HepG2 (cell line): ENCODE results near the gene LRRIQ4. TPM values are rescaled to one million over a fixed set of nuclear protein-coding genes. Genes with fewer than 3 reads are reported as not detected.

Experiments used
- AKAP8 ChIP-seq: sonication (generic); formaldehyde crosslinking; IDR thresholded peaks from 2 replicates; pipeline ENCODE4 v1.5.1; 2020; ENCODE audit warnings: mild to moderate bottlenecking, missing genetic modification reagents
- ARID5B ChIP-seq: IDR thresholded peaks from 2 replicates; pipeline ENCODE4 v1.4.0; 2020; ENCODE audit warnings: mild to moderate bottlenecking, missing genetic modification reagents
- ATAD3A ChIP-seq: sonication (generic); formaldehyde crosslinking; IDR thresholded peaks from 2 replicates; pipeline ENCODE4 v1.4.0; 2020; ENCODE audit warnings: missing genetic modification reagents
- ATF1 ChIP-seq: IDR thresholded peaks from 2 replicates; pipeline ENCODE4 v1.6.1; 2016; ENCODE audit warnings: mild to moderate bottlenecking, control low read depth
- EEA1 ChIP-seq: sonication (generic); formaldehyde crosslinking; IDR thresholded peaks from 2 replicates; pipeline ENCODE4 v1.5.1; 2020; ENCODE audit warnings: mild to moderate bottlenecking, missing genetic modification reagents, borderline replicate concordance
- HIVEP1 ChIP-seq: sonication (generic); formaldehyde crosslinking; IDR thresholded peaks from 2 replicates; pipeline ENCODE4 v1.4.0; 2020; ENCODE audit warnings: mild to moderate bottlenecking, missing genetic modification reagents
- KAT8 ChIP-seq: IDR thresholded peaks from 2 replicates; pipeline ENCODE4 v1.6.1; 2016; ENCODE audit warnings: missing genetic modification reagents, missing compliant biosample characterization
- KLF12 ChIP-seq: sonication (generic); formaldehyde crosslinking; IDR thresholded peaks from 2 replicates; pipeline ENCODE4 v1.4.0; 2020; ENCODE audit warnings: missing genetic modification reagents, borderline replicate concordance
- KMT2B ChIP-seq: IDR thresholded peaks from 2 replicates; pipeline ENCODE4 v1.6.1; 2016; ENCODE audit warnings: missing genetic modification reagents, missing compliant biosample characterization
- LCORL ChIP-seq, 2 experiments: fragments of 450-650 bp in 1 of 2; sonication (generic) in 1 of 2; formaldehyde crosslinking in 1 of 2; IDR thresholded peaks; 2 replicates each; pipeline versions ENCODE4 v1.5.0 to v1.6.1; 2017 to 2020; ENCODE audit warnings: antibody characterized with exemption in 1 of 2, missing genetic modification reagents in 1 of 2
- MEF2D ChIP-seq: sonication (generic); formaldehyde crosslinking; IDR thresholded peaks from 2 replicates; pipeline ENCODE4 v1.5.1; 2020; ENCODE audit warnings: mild to moderate bottlenecking, missing genetic modification reagents
- NCOR1 ChIP-seq: fragments of 200-600 bp; sonication (generic); IDR thresholded peaks from 2 replicates; pipeline ENCODE4 v1.7.0; 2017; ENCODE audit warnings: antibody characterized with exemption, low read length, borderline replicate concordance
- NFYC ChIP-seq: IDR thresholded peaks from 2 replicates; pipeline ENCODE4 v1.6.1; 2016; ENCODE audit warnings: missing genetic modification reagents, missing compliant biosample characterization
- PHF21A ChIP-seq: sonication (generic); formaldehyde crosslinking; IDR thresholded peaks from 2 replicates; pipeline ENCODE4 v1.5.0; 2020; ENCODE audit warnings: mild to moderate bottlenecking, missing genetic modification reagents
- PITX1 ChIP-seq: sonication (generic); formaldehyde crosslinking; IDR thresholded peaks from 2 replicates; pipeline ENCODE4 v1.5.1; 2020; ENCODE audit warnings: mild to moderate bottlenecking, missing genetic modification reagents
- SIN3A ChIP-seq: IDR thresholded peaks from 2 replicates; pipeline ENCODE4 v1.6.1; 2011; ENCODE audit warnings: low read depth, mild to moderate bottlenecking, control low read depth, low read length, borderline replicate concordance
- SMARCC2 ChIP-seq: fragments of 450-650 bp; IDR thresholded peaks from 2 replicates; pipeline ENCODE4 v1.6.1; 2017; ENCODE audit warnings: antibody characterized with exemption, mild to moderate bottlenecking
- SRY ChIP-seq: sonication (generic); formaldehyde crosslinking; IDR thresholded peaks from 2 replicates; pipeline ENCODE4 v1.8.0; 2022; ENCODE audit warnings: mild to moderate bottlenecking, missing genetic modification reagents
- YEATS2 ChIP-seq: sonication (generic); formaldehyde crosslinking; IDR thresholded peaks from 2 replicates; pipeline ENCODE4 v1.4.0; 2020; ENCODE audit warnings: missing genetic modification reagents, borderline replicate concordance
- ZNF546 ChIP-seq: sonication (generic); formaldehyde crosslinking; conservative IDR thresholded peaks from 2 replicates; pipeline ENCODE4 v1.8.1; 2023; ENCODE audit warnings: mild to moderate bottlenecking, missing genetic modification reagents
- ZNF598 ChIP-seq: sonication (generic); formaldehyde crosslinking; IDR thresholded peaks from 2 replicates; pipeline ENCODE4 v1.5.1; 2020; ENCODE audit warnings: mild to moderate bottlenecking, missing genetic modification reagents, borderline replicate concordance
- ZNF614 ChIP-seq: IDR thresholded peaks from 2 replicates; pipeline ENCODE4 v1.6.1; 2018; ENCODE audit warnings: missing biosample characterization, missing genetic modification reagents, inconsistent platforms, borderline replicate concordance
- polyA plus RNA-seq, 8 experiments: library from polyadenylated mRNA; depleted of rRNA in 3 of 8; stranded (reverse) in 7 of 8; unstranded in 1 of 8; fragments of >200 nt; fragmentation: Illumina TruSeq in 4 of 8; extraction: Trizol in 4 of 8; gene quantifications; 2 replicates each; pipeline versions ENCODE4 v1.2.1 to v1.2.3, GENCODE V29; 2011 to 2016; ENCODE audit warnings: low read depth in 4 of 8, missing spikeins in 1 of 8, mixed read lengths in 1 of 8; ENCODE audit not compliant: insufficient read depth in 1 of 8
- total RNA-seq, 5 experiments: library from RNA; depleted of rRNA; stranded (reverse); fragments of >200 nt; fragmentation: Illumina TruSeq; extraction: Trizol; gene quantifications; 2 replicates each; pipeline ENCODE4 v1.2.3, GENCODE V29; 2016; ENCODE audit warnings: low read depth in 1 of 5
- TF ChIP-seq, protein P1 (sequence below): IDR thresholded peaks from 2 replicates; pipeline ENCODE4 v1.6.1; 2016; ENCODE audit warnings: missing compliant biosample characterization, missing genetic modification reagents, borderline replicate concordance
- TF ChIP-seq, protein P2 (sequence below): sonication (generic); formaldehyde crosslinking; IDR thresholded peaks from 2 replicates; pipeline ENCODE4 v1.4.0; 2020; ENCODE audit warnings: mild to moderate bottlenecking, missing genetic modification reagents

The LRRIQ4 gene
- total and polyA plus RNA-seq, 2 of the 13 experiments (the other 11 are each of a cell fraction or from before 2014, with no cell fraction given), result not detected

DNA sequence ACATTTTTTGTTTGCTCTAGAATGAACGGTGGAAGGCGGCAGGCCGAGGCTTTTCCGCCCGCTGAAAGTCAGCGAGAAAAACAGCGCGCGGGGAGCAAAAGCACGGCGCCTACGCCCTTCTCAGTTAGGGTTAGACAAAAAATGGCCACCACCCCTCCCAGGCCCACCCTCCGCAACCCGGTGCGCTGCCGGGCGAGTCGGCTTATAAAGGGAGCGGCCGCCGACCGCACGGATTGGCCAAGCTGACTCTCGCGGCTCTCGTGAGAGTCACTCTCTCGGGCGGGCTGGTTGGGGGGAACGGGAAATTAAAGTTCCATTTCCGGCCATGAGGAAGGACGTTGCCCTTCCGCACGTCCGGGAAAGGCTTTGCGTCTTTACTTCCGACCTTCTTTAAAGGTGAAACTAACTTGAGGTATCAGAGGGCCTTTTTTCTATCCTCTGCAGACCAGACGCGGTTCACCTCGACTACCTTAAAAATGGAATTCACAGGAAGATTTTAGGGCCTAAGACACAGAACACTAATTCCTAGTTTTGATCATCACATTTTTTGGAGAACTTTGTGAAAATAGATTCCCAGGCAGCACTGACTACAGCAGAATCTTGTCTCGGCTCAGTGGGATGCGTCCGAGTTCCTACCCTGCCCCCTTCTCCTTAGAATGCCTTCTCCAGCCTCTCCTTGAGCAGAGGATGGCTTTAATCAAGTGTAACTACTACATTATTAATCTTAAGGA, 47.6 kb upstream of the LRRIQ4 start, which contains the start of gene TERC (continued):
- peak; percentile 86 for TF ChIP-seq KAT8
- TF ChIP-seq ATF1 (CRISPR knock-in tag), result 0 out of 2 replicates have a peak, but pooled peaks have one; percentile 54
- no peak for TF ChIP-seq AKAP8 (CRISPR knock-in tag)
- no peak for TF ChIP-seq SRY (CRISPR knock-in tag)
- TF ChIP-seq KMT2B, result no peak
- TF ChIP-seq HIVEP1 (CRISPR knock-in tag), result no peak
- TF ChIP-seq YEATS2 (CRISPR knock-in tag), result peak; percentile 59; the same call in 1 of the 2 replicates
- TF ChIP-seq NFYC (CRISPR knock-in tag), result peak; percentile 75
- peak; percentile 35; the same call in 1 of the 2 replicates for TF ChIP-seq PHF21A (CRISPR knock-in tag)
- no peak for TF ChIP-seq ZNF614 (CRISPR knock-in tag)
- TF ChIP-seq MEF2D (CRISPR knock-in tag), result no peak
- no peak for TF ChIP-seq LCORL (IDR thresholded peaks at IDR 0.05)
- TF ChIP-seq LCORL (CRISPR knock-in tag; IDR thresholded peaks at IDR 0.05), result peak; percentile 46; the same call in 1 of the 2 replicates
- TF ChIP-seq, protein P1, sequence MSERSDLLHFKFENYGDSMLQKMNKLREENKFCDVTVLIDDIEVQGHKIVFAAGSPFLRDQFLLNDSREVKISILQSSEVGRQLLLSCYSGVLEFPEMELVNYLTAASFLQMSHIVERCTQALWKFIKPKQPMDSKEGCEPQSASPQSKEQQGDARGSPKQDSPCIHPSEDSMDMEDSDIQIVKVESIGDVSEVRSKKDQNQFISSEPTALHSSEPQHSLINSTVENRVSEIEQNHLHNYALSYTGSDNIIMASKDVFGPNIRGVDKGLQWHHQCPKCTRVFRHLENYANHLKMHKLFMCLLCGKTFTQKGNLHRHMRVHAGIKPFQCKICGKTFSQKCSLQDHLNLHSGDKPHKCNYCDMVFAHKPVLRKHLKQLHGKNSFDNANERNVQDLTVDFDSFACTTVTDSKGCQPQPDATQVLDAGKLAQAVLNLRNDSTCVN, result no peak
- TF ChIP-seq ATAD3A, result no peak
- TF ChIP-seq, protein P2, sequence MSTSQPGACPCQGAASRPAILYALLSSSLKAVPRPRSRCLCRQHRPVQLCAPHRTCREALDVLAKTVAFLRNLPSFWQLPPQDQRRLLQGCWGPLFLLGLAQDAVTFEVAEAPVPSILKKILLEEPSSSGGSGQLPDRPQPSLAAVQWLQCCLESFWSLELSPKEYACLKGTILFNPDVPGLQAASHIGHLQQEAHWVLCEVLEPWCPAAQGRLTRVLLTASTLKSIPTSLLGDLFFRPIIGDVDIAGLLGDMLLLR (CRISPR knock-in tag), result no peak
- no peak for TF ChIP-seq ZNF546 (CRISPR knock-in tag)
- TF ChIP-seq SIN3A, result 0 out of 2 replicates have a peak, but pooled peaks have one; percentile 22
- no peak for TF ChIP-seq EEA1 (CRISPR knock-in tag)
- 0 out of 2 replicates have a peak, but pooled peaks have one; percentile 5 for TF ChIP-seq ZNF598
- TF ChIP-seq PITX1, result no peak
- TF ChIP-seq KLF12 (CRISPR knock-in tag), result peak; percentile 31; the same call in 1 of the 2 replicates
- TF ChIP-seq SMARCC2, result no peak
- no peak for TF ChIP-seq NCOR1
- TF ChIP-seq ARID5B (CRISPR knock-in tag), result 0 out of 2 replicates have a peak, but pooled peaks have one; percentile 15
